ENCODE results near the gene BCL2. TPM values are rescaled to one million over a fixed set of nuclear protein-coding genes. Genes with fewer than 3 reads are reported as not detected.
A peak's percentile ranks its signal among the peaks of the same experiment; 100 is the strongest.

Gene BCL2
- polyA plus RNA-seq, 5 donors, result 8.8 to 12.6 (median 11.5) TPM

DNA sequence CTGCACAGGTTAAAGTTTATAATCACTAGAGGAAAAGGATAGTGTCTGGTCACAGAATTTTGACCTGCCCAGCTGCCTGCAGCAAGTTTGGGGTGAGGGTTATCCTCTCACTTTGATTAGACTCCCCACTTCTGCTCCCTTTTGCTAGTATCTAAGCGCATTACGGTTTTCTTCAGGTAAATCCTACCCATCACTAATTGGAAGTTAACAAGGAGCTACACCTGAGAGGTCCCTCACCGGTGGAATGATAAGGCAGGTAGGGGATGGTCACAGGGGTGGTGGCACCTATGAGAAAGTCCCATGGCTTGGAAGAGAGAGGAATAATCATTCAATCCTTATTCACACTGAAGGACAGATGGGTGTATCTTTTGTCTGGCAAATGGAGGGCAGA is 7.6 kb downstream of the BCL2 start:
- DNase-seq, result no peak

DNA sequence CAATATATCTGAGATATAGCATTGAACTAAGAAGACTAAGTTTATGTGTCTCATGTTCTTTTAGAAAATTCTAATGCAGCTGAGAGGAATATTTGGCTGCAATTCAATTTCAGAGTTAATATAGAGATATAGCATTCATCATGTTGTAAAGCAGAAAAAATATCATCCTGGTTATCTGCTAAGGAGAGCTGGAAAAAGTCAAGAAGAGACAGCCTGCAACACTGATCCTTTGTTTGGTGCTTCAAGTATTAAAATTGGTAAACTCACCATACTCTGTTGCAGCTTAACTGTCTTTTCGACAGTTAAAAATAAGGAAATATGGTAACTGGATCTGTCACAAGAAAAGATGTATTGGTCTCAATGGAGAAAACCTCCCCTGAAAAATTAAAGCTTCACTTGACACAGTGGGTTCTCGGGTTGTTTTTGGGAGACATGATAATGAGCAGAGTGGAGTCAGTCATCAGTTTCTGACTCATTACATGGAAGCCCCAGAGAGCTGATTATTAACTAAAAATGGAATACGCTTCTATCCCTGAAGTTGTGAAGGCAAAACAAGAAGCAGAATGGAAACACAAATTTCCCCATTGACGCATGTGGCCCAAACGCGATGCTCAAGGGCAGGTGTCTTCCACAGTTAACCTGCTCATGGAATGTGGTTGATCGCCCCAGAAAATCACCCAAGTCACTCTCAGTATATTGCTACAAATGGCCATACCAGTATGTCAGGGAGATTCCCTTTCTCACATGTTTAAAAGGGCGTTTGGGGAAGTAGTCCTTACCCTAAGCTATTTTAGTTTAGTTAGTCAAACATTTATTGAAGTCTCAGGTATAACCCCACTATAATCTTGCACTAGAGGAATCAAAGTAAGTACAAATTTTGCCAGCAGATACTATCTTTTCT is 8.2 kb downstream of the BCL2 start:
- DNase-seq, result no peak

DNA sequence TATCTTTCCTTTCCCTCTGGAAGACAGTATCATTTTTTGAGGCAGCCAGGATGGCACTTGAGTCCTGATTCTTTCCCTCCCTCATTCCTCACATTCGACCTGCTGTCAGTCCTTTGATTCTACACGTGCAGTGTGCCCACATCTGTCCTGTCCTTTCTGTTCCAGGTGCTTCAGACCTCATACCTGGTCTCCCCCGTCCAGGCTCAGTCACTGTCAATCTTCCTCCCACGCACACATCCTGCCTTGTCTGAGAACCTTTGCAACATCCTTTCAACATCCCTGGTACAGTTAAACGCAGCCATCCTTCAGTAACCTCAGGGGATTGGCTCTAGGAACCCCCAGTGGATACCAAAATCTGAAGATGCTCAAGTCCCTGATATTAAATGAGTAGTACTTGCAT is 10.1 kb downstream of the BCL2 start:
- DNase-seq, result no peak

DNA sequence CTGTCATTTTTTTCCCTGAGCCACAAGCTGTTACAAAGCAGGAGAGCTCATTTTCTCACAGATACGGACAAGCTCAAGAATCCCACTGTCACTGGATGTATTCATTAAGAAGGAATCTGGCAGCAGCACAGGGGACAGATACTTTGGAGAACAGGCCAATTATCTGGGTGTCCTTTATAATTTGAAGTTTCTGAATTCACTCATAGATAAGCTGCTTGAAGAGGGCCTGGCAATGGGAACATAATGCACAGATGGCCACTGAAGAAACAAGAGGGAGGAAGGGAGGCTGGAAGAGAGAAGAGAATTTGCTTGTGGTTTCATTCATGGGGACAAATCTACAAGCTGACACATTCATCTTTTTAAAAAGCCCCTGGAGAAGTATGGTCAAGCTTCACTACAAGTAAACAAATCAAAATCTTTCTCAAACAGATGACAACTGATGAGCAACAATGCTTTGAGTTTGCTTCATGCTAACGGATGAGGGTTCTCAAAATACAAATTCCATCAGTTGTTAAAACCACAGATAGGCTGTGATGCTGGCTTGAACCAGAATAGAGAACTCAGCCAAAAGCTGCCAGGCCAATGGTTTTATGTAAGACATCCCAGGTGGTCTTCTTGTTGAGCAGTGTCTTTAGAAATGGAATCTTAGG is 11.9 kb downstream of the BCL2 start:
- peak; percentile 56 to 67 for DNase-seq

DNA sequence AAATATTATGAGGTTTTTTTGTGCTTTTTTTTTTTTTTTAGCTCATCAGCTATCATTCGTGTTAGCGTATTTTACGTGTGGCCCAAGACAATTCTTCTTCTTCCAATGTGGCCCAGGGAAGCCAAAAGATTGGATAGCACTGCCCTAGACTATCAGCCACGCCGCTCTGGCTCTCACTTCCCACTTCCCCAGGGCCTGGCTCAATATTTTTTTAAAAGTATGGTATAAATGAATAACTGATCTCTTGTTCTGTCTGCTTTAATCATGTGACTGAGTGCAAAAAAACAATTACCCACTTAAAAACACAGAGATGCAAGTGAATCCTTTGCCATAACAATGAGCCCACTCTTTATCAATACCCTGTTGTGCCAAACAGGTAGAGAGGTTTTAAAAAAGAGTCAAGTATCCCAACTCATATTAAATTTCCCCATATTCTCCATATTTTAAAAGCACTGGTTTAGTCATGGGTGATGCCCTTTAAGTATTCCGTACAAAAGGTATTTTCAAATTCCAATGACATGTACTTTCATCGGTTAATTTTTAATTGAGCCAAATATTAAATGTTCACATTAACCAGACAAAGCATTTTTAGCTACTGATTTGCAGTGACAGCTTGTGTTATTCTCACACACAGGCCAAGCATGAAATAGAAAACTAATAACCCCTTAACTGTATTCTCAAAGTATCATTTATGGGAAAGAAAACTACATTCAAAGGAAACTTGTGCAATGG is 12.6 kb downstream of the BCL2 start:
- no peak for DNase-seq

DNA sequence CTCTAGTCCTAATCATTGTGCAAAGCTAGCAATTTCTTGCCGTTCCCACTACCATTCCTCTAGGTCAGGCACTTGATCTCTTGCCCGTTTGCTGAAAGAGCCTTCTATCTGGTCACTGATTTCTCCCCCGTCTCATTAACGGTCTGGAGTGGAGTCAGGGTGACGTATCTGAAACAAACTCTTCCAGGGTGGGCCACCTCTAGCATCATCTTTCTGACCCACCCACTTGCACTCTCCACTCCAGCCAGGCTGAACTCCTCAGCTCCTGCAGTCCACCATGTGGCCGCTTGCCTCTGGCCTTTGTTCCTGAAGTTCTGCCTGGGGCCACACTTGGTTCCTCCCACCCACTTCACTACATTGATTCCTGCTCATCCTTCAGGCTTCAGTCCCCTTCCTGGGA is 13.3 kb downstream of the BCL2 start:
- DNase-seq, result no peak

DNA sequence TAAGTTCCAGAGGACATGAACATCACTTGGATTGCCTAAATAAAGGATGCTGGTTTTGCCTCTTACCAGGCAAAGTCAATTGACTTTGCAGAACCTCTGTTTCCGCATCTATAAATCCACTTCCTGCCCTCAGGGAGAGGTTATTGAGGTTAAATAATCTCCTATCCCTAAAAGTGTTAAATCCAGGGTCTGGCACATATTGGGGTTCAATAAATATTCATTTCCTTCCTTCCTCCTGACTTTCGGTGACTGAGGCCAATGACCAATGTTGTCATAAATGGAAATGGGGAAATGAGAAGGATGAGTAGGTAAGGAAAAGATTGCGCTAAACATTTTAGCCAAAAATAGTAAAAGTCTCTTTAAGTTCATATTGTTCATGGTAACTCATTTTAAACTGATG is 16.0 kb downstream of the BCL2 start:
- no peak for DNase-seq

DNA sequence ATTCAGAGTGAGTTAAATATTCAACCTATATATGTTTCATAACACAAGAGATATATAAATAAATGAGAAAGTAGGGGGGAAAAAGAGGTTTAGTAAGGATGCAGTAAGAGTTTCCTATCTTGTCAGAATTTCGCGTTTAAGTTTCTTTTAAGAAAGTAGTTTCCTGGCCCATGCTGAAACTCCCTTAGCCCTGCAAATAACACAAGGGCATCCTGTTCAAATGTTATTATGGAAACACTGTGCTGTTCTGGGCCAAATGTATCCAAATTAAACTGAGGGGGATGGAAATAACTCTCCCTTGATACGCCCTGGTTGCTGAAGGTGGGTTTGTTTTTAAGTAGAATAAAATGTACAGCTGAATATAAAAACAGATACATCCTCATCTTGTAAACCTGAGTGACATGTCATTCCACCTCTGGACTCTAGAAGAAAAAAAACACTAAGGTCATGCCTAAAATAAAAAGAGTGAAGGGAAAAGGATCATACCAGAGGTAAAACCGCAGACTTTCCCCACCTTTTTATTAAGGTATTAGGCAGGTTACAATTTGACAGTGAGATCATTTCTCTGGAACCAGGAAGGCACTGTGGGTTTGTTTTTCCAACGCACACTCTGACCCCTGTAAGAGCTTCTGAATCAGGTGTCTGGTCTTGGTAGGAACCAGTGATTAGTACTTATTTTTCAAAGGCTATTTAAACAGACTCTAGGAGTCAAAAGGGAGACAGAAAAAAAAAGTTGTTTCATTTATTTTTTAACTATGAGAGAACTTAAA is 16.7 kb downstream of the BCL2 start:
- DNase-seq, result no peak

DNA sequence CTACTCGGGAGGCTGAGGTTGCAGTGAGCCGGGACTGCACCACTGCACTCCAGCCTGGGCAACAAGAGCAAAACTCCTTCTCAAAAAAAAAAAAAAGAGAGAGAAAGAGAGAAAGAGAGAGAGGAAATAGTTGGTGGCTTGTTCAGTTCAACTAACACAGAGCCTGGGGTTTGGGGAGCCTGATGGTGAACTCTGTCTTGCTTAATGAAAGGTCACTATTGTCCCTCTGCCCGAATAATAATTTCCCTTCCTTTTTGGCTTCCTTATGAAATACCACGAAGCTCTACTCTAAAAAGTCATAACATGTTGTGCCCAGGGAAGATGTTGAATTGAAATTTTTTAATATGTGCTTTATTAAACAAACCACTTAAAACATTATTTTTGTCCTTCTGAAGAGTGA is 17.3 kb downstream of the BCL2 start:
- no peak for DNase-seq

DNA sequence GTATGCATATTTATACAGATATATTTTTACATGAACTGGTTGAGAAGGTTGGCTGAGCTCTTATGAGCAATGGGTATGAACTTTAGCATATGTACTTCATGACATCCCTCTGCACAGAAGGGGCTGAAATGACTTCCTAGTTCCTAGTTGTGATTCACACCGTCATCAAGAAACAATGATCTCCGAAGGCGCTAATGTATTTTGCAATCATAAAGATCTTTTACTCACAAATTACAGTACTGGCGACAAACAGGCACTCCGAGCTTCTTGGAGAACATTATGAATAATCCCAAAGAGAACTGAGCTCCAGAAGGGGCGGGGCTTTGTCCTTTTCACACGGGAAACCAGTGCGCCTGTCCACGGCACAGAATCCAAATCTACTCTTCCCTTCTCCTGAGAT is 18.1 kb downstream of the BCL2 start:
- no peak for DNase-seq

DNA sequence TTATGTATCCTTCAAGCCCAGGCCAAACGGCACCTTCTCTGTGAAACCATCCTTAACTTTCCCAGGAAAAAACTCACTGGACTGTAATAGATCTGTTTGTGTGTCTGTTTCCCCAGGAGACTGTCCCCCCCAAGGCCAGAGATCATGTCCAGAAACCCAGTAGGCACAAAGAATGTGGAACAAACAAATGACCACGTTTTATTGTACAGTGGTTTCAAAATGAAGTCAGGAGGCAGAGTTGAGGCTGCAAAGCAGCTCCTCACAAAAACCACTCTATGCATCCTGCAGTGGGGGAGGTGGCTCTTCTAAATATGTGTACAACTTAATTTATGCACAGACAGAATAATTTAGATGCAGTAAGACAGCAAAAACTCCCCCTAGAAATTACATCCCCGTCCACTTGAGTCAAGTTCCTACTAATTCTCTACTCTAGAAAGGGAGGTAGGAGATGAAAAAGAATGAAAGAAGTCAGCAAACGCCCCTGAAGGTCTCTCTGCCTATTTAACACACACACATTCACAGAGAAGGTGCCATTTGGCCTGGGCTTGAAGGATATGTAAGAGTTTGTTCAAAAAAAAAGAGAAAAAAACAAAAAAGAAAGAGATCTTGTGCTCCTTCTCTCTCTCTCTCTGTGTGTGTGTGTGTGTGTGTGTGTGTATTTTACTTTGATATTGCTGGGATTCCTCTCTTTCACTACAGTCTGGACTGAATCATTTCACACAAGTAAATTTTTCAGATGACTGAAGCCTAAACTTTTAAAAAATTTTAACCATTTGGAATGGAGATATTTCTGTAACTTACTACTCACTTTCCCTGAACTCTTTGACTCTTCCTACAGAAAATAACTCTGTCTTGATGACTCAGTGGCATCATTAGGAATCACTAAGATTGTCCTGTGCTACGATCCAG is 19.5 kb downstream of the BCL2 start:
- no peak for DNase-seq

DNA sequence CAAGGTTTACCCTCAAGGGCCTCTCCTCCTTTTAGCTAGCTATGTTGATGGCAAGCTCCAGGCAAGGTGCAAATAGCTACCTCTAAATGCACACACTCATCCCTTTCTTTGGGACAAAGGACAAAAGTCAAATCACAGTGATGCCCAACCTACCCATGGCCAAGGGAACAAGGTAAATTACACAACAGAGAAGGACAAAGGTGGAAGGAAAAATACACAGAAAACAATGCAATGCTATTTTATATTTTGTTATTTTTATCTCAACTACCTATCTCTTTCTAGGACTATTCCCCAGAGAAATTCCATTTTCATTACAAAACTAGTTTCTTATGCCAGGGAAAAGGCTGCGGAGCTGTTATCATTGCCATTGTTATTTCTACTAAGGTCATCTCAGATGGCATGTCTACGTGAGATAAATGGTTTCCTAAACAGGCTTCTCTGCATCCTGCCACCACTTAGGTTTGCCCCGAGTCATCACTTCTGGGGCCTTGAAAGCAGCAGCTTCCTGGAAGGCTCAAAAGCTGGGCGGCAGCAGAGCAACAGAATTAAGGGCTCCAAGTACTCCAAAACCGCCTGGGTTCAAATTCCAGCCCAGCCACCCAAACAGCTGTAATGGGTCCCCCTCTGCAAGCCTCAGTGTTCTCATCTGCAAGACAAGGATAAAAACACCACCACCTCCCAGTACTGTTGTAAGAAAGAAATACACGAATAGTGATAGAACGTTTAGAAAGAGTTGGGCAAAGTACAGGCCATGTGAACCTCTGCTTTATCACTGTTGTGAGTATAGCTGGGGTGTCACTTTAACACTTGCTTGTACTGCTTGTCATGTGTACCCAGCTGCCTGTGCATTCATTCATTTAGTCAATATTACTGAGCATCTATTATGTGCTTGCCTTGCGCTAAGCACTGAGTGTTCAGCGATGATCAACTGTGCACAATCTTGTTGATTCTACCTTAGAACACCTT is 20.9 kb downstream of the BCL2 start:
- DNase-seq, result no peak

DNA sequence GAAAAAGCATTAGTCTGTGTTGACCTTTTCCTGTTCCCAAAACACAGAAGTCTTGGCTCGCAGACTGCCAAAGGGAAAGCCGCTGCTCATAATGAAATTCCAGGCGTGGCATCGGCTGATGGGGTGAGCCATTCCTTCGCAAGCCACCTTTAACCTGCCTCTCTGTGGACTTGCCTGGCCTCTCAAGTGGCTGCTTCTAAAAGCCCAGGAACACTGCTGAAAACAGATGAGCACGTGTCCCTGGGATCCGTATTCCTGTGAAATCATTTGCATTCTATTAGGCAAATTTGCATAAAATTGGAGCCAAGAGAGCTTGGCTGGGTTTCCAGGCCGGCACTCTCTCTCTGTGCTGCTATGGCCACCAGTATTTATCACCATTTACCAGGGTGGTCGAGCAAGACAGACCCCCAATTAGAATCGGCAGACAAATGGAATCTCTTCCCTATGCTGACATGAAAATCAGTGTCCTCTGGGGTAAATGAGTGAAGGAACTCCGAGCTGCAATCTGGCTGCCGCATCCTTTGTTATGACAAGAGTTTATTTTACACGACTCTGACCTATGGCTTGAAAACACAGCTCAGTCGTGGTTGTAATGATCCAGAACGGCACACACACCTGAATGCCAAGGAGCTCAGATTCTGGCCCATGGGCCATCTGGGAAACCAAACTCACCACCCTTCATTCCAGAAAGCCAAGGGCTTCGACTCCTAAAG is 21.7 kb downstream of the BCL2 start:
- DNase-seq, result no peak

DNA sequence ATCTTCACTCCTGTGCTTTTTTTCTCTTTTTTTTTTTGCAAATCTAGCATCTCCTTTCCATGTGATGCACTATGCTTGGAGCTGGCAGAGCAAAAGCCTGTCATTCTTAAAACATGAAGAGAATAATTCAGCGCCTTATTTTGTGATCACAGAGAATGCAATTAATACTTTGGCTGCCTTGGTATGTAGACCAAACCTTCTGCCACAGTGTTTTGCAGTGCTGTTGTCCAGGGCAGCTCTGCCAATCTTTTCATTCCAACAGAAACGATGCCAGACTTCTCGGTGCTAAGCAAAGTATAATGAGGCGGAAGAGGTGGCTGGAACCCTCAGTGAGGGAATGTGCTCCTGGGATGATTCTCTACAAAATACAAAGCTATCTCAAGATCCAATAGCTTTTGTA is 25.6 kb downstream of the BCL2 start:
- no peak for DNase-seq

DNA sequence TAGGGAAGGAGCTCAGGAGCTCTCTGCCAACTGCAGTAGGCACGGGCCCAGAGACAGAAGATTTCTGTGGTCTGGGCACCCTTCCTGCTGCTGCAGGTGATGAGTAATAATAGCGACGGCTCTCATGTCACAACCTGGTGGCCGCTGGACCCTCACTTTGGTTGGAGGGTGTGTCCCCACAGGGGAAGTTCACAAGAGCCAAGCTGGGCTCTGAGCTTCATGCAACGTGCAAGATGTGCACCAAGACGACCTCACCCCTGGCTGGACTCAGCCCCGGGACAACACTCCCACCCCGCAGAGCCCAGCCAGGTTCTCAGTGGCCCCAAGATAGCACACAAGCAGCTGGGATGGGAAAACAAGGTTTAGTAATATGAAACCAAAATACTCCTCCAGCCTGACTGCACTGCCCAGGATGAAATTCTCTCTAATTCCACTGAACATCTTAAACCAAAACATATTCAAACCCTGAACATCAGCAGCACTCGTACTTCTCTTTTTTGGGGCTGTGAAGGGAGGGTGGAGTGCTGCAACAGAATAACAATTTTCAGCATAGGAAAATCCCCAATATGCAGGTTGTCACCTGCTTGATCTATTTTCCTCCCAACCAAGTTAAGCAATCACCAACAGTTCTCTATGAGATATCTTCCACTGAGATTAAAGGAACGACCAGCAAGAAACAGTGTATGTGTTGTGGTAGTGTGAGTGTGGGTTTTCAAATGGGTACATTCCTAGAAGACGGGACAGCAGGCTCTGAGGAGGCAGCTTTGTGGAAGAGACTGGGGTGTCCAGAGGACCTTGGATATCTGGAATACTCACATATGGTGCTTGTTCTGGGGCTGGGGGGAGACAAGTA is 26.5 kb downstream of the BCL2 start:
- DNase-seq, result no peak

DNA sequence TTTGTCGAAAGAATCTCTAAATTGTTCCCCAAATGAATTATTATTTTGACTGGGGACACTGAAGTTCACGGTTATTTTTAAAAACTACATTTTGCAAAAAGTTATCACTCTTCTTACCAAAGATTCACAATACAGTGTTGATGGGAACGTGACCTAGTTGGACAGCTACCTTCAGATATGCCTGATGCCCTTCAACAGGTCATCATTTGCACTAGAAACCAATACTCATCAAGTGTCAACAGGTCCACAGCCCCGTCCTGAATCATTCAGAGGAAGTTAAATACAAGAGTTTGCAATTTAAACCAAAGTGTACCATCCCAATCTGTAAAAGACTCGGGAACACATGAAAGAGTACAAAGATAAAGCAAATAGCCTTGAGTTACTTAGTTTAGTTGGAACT is 28.3 kb downstream of the BCL2 start:
- no peak for DNase-seq

DNA sequence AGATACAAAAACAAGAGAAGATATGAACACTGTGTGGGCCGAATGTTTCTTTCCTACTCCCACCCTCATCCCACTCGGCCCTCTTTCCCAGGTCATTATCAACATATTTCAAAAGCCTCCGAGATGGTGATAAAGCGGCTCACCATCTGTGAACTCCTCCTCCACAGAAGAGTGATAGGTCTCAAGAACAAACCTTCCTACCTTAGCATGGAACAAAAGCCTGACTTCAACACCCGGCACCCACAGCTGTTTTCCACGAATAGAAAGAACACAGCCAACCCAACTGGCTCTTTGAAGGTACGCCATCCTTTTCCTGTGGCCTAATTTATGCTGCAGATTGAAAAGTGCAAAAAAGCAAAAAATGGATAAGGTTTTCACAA is 28.8 kb downstream of the BCL2 start:
- DNase-seq, result no peak
